SU-DHL-6 (cell line): ENCODE data around the gene SPTBN1.
"Not testable (repeated sequence)": the region's sequence is repeated elsewhere in the genome, so short reads cannot be mapped to it uniquely, and the experiment has no call there.

Experiments used
- EZH2phosphoT487 ChIP-seq: fragments of 200-600 bp; sonication (generic), shearing (Covaris generic); conservative IDR thresholded peaks from 2 replicates; pipeline ENCODE4 v1.6.1; 2018; ENCODE audit warnings: mild to moderate bottlenecking, antibody characterized with exemption, low read length, moderate library complexity, mixed read lengths
- TF ChIP-seq, protein P1 (sequence below): fragments of 200-600 bp; sonication (generic); IDR thresholded peaks from one replicate; pipeline ENCODE4 v1.5.1; 2017; ENCODE audit warnings: antibody characterized with exemption, mild to moderate bottlenecking, low read length, moderate library complexity; ENCODE audit not compliant: insufficient read depth, poor library complexity, severe bottlenecking

DNA sequence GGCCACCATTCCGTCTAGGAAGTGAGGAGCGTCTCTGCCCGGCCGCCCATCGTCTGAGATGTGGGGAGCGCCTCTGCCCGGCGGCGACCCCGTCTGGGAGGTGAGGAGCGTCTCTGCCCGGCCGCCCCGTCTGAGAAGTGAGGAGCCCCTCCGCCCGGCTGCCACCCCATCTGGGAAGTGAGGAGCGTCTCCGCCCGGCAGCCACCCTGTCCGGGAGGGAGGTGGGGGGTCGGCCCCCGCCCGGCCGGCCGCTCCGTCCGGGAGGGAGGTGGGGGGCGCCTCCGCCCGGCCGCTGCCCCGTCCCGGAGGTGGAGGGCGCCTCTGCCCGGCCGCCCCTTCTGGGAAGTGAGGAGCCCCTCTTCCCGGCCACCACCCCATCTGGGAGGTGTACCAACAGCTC, 242.8 kb downstream of the SPTBN1 start:
- TF ChIP-seq EZH2phosphoT487, result not testable (repeated sequence)
- TF ChIP-seq, protein P1, sequence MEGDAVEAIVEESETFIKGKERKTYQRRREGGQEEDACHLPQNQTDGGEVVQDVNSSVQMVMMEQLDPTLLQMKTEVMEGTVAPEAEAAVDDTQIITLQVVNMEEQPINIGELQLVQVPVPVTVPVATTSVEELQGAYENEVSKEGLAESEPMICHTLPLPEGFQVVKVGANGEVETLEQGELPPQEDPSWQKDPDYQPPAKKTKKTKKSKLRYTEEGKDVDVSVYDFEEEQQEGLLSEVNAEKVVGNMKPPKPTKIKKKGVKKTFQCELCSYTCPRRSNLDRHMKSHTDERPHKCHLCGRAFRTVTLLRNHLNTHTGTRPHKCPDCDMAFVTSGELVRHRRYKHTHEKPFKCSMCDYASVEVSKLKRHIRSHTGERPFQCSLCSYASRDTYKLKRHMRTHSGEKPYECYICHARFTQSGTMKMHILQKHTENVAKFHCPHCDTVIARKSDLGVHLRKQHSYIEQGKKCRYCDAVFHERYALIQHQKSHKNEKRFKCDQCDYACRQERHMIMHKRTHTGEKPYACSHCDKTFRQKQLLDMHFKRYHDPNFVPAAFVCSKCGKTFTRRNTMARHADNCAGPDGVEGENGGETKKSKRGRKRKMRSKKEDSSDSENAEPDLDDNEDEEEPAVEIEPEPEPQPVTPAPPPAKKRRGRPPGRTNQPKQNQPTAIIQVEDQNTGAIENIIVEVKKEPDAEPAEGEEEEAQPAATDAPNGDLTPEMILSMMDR, result not testable (repeated sequence)
